IPS-20b (cell line): ENCODE measurements around the gene HOXC6.

Experiments used
- H3K27ac ChIP-seq: one replicate; pipeline ENCODE4 v1.5.1; 2013; ENCODE audit warnings: low read length
- H3K27me3 ChIP-seq: 2 replicates; pipeline ENCODE4 v1.6.1; 2013; ENCODE audit warnings: mild to moderate bottlenecking, low read length, inconsistent platforms; ENCODE audit not compliant: insufficient read depth
- H3K36me3 ChIP-seq: 2 replicates; pipeline ENCODE4 v1.6.1; 2013; ENCODE audit warnings: low read depth, mild to moderate bottlenecking, inconsistent platforms, low read length, moderate library complexity; ENCODE audit not compliant: insufficient read depth
- H3K4me1 ChIP-seq: 2 replicates; pipeline ENCODE4 v1.6.1; 2013; ENCODE audit warnings: mild to moderate bottlenecking, control low read depth, inconsistent platforms, low read length, moderate library complexity; ENCODE audit not compliant: insufficient read depth
- H3K4me3 ChIP-seq: 2 replicates; pipeline ENCODE4 v1.5.1; 2013; ENCODE audit warnings: mild to moderate bottlenecking, low read length, inconsistent platforms
- H3K9ac ChIP-seq: 2 replicates; pipeline ENCODE4 v1.6.1; 2013; ENCODE audit warnings: low read depth, mild to moderate bottlenecking, inconsistent platforms, low read length, moderate library complexity
- H3K9me3 ChIP-seq: 2 replicates; pipeline ENCODE4 v1.6.1; 2013; ENCODE audit warnings: mild to moderate bottlenecking, low read depth, low read length, inconsistent platforms; ENCODE audit not compliant: insufficient read depth

HOXC6 gene

GRCh38 chr12:54006559-54007220, 21.6 kb upstream of the HOXC6 start:
- Histone ChIP-seq H3K36me3 (no peaks in the 10 kb centered on the region), H3K4me1 (no peaks in the 10 kb centered on the region), H3K9ac (no peak overlapping the region), H3K9me3 (no peaks in the 10 kb centered on the region; the same call in 1 of the 2 replicates), H3K4me3 (no peak overlapping the region), H3K27me3 (peaks cover 100% of the 10 kb centered on the region), H3K27ac (no peak overlapping the region)

- Histone ChIP-seq H3K36me3 (no peaks in the 10 kb centered on the region), H3K9me3 (no peaks in the 10 kb centered on the region; the same call in 1 of the 2 replicates), H3K9ac (no peak overlapping the region), H3K4me3 (no peak overlapping the region), H3K27ac (no peak overlapping the region), H3K4me1 (no peaks in the 10 kb centered on the region), H3K27me3 (peaks cover 100% of the 10 kb centered on the region)
Observed at GRCh38 chr12:54007538-54008259, 20.5 kb upstream of the HOXC6 start.

- Histone ChIP-seq H3K9ac (no peak overlapping the region), H3K4me3 (no peak overlapping the region), H3K27ac (no peak overlapping the region), H3K9me3 (no peaks in the 10 kb centered on the region; the same call in 1 of the 2 replicates), H3K4me1 (no peaks in the 10 kb centered on the region), H3K27me3 (peaks cover 100% of the 10 kb centered on the region), H3K36me3 (no peaks in the 10 kb centered on the region)
Observed at GRCh38 chr12:54008260-54008552, 20.0 kb upstream of the HOXC6 start.

GRCh38 chr12:54009171-54010052, 18.8 kb upstream of the HOXC6 start:
- no peak overlapping the region for H3K27ac ChIP-seq
- H3K9ac ChIP-seq = no peak overlapping the region
- no peaks in the 10 kb centered on the region for H3K36me3 ChIP-seq
- H3K4me1 ChIP-seq = no peaks in the 10 kb centered on the region
- H3K9me3 ChIP-seq = no peaks in the 10 kb centered on the region; the same call in 1 of the 2 replicates
- H3K27me3 ChIP-seq = peaks cover 100% of the 10 kb centered on the region
- no peak overlapping the region for H3K4me3 ChIP-seq

GRCh38 chr12:54010053-54010971, 17.9 kb upstream of the HOXC6 start:
- Histone ChIP-seq H3K4me3 (no peak overlapping the region), H3K9ac (no peak overlapping the region), H3K27ac (no peak overlapping the region)

GRCh38 chr12:54010972-54011664, 17.1 kb upstream of the HOXC6 start:
- no peaks in the 10 kb centered on the region; the same call in 1 of the 2 replicates for H3K9me3 ChIP-seq
- H3K4me1 ChIP-seq = no peaks in the 10 kb centered on the region
- peaks cover 100% of the 10 kb centered on the region for H3K27me3 ChIP-seq
- H3K27ac ChIP-seq = no peak overlapping the region
- no peak overlapping the region for H3K4me3 ChIP-seq
- no peak overlapping the region for H3K9ac ChIP-seq
- no peaks in the 10 kb centered on the region for H3K36me3 ChIP-seq

More at GRCh38 chr12:54010053-54010971, 17.9 kb upstream of the HOXC6 start:
- H3K36me3 ChIP-seq = no peaks in the 10 kb centered on the region
- no peaks in the 10 kb centered on the region; the same call in 1 of the 2 replicates for H3K9me3 ChIP-seq
- H3K4me1 ChIP-seq = no peaks in the 10 kb centered on the region
- peaks cover 100% of the 10 kb centered on the region for H3K27me3 ChIP-seq

- H3K9ac ChIP-seq = no peak overlapping the region
Observed at GRCh38 chr12:54011665-54012532, 16.3 kb upstream of the HOXC6 start.

GRCh38 chr12:54012631-54013409, 15.4 kb upstream of the HOXC6 start:
- H3K27ac ChIP-seq = no peak overlapping the region
- H3K4me3 ChIP-seq = no peak overlapping the region
- H3K9me3 ChIP-seq = no peaks in the 10 kb centered on the region; the same call in 1 of the 2 replicates
- no peak overlapping the region for H3K9ac ChIP-seq
- H3K27me3 ChIP-seq = peaks cover 100% of the 10 kb centered on the region
- no peaks in the 10 kb centered on the region for H3K36me3 ChIP-seq
- no peaks in the 10 kb centered on the region for H3K4me1 ChIP-seq

More at GRCh38 chr12:54011665-54012532, 16.3 kb upstream of the HOXC6 start:
- Histone ChIP-seq H3K4me1 (no peaks in the 10 kb centered on the region), H3K27me3 (peaks cover 100% of the 10 kb centered on the region), H3K27ac (no peak overlapping the region), H3K36me3 (no peaks in the 10 kb centered on the region), H3K4me3 (no peak overlapping the region), H3K9me3 (no peaks in the 10 kb centered on the region; the same call in 1 of the 2 replicates)

GRCh38 chr12:54014377-54015017, 13.7 kb upstream of the HOXC6 start:
- Histone ChIP-seq H3K27me3 (peaks cover 100% of the 10 kb centered on the region), H3K9ac (no peak overlapping the region), H3K27ac (no peak overlapping the region), H3K4me1 (peaks cover 3% of the 10 kb centered on the region; the same call in 1 of the 2 replicates), H3K9me3 (no peaks in the 10 kb centered on the region; the same call in 1 of the 2 replicates), H3K36me3 (no peaks in the 10 kb centered on the region), H3K4me3 (no peak overlapping the region)
